ENCODE data around the gene SFI1. TPM values are rescaled to one million over a fixed set of nuclear protein-coding genes. Genes with fewer than 3 reads are reported as not detected.

Gene SFI1
- total and polyA plus RNA-seq, 2 of the 4 experiments (the other 2 are of a cell fraction) = 9.9 to 12.0 TPM

- Histone ChIP-seq H4K5ac (ENCODE audit: low read depth, low read length) (peak overlapping the region; percentile 65; the same call in 1 of the 2 replicates), H3K27me3 (ENCODE audit: control insufficient read depth, insufficient read depth, low read length) (no peaks in the 10 kb centered on the region), H4K20me1 (ENCODE audit: insufficient read depth, low read length) (peaks cover 6% of the 10 kb centered on the region; the same call in 1 of the 2 replicates), H4K91ac (ENCODE audit: insufficient read depth, low read depth, low read length) (peak overlapping the region; percentile 45), H3K23ac (ENCODE audit: low read depth, low read length) (no peak overlapping the region; the same call in 1 of the 2 replicates), H3K4me2 (ENCODE audit: low read depth, low read length) (no peak overlapping the region), H3K9ac (ENCODE audit: low read depth, low read length) (no peak overlapping the region), H2BK120ac (ENCODE audit: low read depth, low read length) (peak overlapping the region; percentile 97), H4K8ac (ENCODE audit: low read depth in 2 of 2, low read length in 2 of 2) (peak overlapping the region in 1 of 2 experiments; percentile 68; a peak in 2 of 4 replicates), H3K27ac (ENCODE audit: insufficient read depth, low read length) (peak overlapping the region; percentile 55; the same call in 1 of the 2 replicates), H3K14ac (replicated peaks; ENCODE audit: low read depth, low read length) (no peak overlapping the region; the same call in 1 of the 2 replicates), H2AK9ac (replicated peaks; ENCODE audit: low read depth, low read length, poor library complexity) (no peak overlapping the region), H3K4ac (ENCODE audit: low read depth, low read length) (0 out of 2 replicates have a peak overlapping the region, but pooled peaks have one; percentile 11), H3K9me3 (ENCODE audit: control insufficient read depth, insufficient read depth, low read length) (no peaks in the 10 kb centered on the region), H2BK15ac (ENCODE audit: low read depth, low read length) (no peak overlapping the region), H3K9me1 (ENCODE audit: insufficient read depth, low read length) (peaks cover 26% of the 10 kb centered on the region), H3K4me3 (ENCODE audit: insufficient read depth, low read depth, low read length) (no peak overlapping the region), H2AFZ (replicated peaks; ENCODE audit: low read length, poor library complexity) (no peak overlapping the region), H2BK20ac (ENCODE audit: low read depth, low read length) (no peak overlapping the region; the same call in 1 of the 2 replicates), H2AK5ac (ENCODE audit: low read depth, low read length) (no peak overlapping the region), H3K56ac (ENCODE audit: extremely low read depth, insufficient read depth, low read length) (no peak overlapping the region), H3K18ac (ENCODE audit: low read depth, low read length) (peak overlapping the region; percentile 74; the same call in 1 of the 2 replicates), H3K79me1 (ENCODE audit: low read depth in 1 of 2, low read length in 2 of 2) (peaks cover 34 to 73% of the 10 kb centered on the region in 2 experiments), H3K36me3 (ENCODE audit: control insufficient read depth, insufficient read depth, low read length) (peaks cover 10% of the 10 kb centered on the region), H3K4me1 (ENCODE audit: control insufficient read depth, insufficient read depth, low read length) (peaks cover 21% of the 10 kb centered on the region), H2BK5ac (ENCODE audit: low read depth, low read length, poor library complexity, severe bottlenecking) (peak overlapping the region; percentile 99)
- WGBS, 2 experiments (ENCODE audit: extremely low coverage in 2 of 2, insufficient read length in 1 of 2) = no CpG with 5 or more reads among the region's 4 CpGs
- ChIA-PET CTCF (no interaction called here), POLR2A (ENCODE audit: unreplicated experiment) (no interaction called here)
- ATAC-seq (ENCODE audit: low read depth) (no peak), DNase-seq (no peak)
- dilution Hi-C loops (cut with HindIII; ENCODE audit: low sequenced_read_pairs, unreplicated experiment) = no loop called here
- TF ChIP-seq CHD1 (IDR thresholded peaks at IDR 0.05; ENCODE audit: low read depth, low read length) (no peak), POLR2A (IDR thresholded peaks at IDR 0.05; ENCODE audit: low read depth, low read length) (no peak), SMC3 (IDR thresholded peaks at IDR 0.05; ENCODE audit: low read depth, low read length) (no peak), ELK1 (IDR thresholded peaks at IDR 0.05; ENCODE audit: borderline replicate concordance, low read depth, low read length) (no peak), FOS (IDR thresholded peaks at IDR 0.05; ENCODE audit: low read depth, low read length) (no peak), BHLHE40 (IDR thresholded peaks at IDR 0.05; ENCODE audit: low read depth, low read length) (no peak), CEBPB (IDR thresholded peaks at IDR 0.05; ENCODE audit: low read depth, low read length) (no peak)
- BruUV-seq (replicated peaks) = no TSS peak
- intact Hi-C loops (cut with micrococcal nuclease) = no loop called here
- in situ Hi-C loops (cut with MboI; ENCODE audit: low sequenced_read_pairs) = no loop called here
Measured at GRCh38 chr22:31651664-31652063, 155.3 kb downstream of the SFI1 start.

All from IMR-90 (cell line).